ENCODE data around the gene TMEM134. TPM values are rescaled to one million over a fixed set of nuclear protein-coding genes. Genes with fewer than 3 reads are reported as not detected.

Gene TMEM134
- total and polyA plus RNA-seq, 2 donors (not counting 3 experiments of a cell fraction or from before 2014, with no cell fraction given), result 33.4 to 207 TPM

- DNase-seq (ENCODE audit: low read depth, low spot score) (no peak), FAIRE-seq (no peak)
- Histone ChIP-seq H3K36me3 (ENCODE audit: control insufficient read depth in 2 of 2, extremely low read depth in 1 of 2, insufficient read depth in 2 of 2, low read length in 2 of 2) (peaks cover 0 to 45% of the 10 kb centered on the region in 2 experiments), H2AFZ (ENCODE audit: low read depth, low read length) (no peak within 1 kb of the TSS), H3K27ac (ENCODE audit: insufficient read depth, low read depth, low read length) (no peak within 1 kb of the TSS), H3K4me3 (replicated peaks in 1 of 3; ENCODE audit: insufficient read depth in 1 of 3, low read depth in 1 of 3, low read length in 3 of 3) (no peak within 1 kb of the TSS), H3K4me2 (ENCODE audit: insufficient read depth, low read length) (no peak within 1 kb of the TSS), H4K20me1 (replicated peaks; ENCODE audit: control insufficient read depth, extremely low read depth, insufficient read depth, low read length) (no peaks in the 10 kb centered on the region), H3K4me1 (ENCODE audit: control insufficient read depth, extremely low read depth, insufficient read depth, low read length) (peaks cover under 1% of the 10 kb centered on the region), H3K9me3 (replicated peaks; ENCODE audit: control insufficient read depth, insufficient read depth, low read length) (no peaks in the 10 kb centered on the region), H3K9ac (replicated peaks; ENCODE audit: extremely low read depth, insufficient read depth, low read length) (no peak within 1 kb of the TSS), H3K9me1 (replicated peaks; ENCODE audit: control insufficient read depth, extremely low read depth, insufficient read depth, low read length) (no peaks in the 10 kb centered on the region), H3K27me3 (ENCODE audit: control insufficient read depth in 2 of 2, insufficient read depth in 2 of 2, low read length in 2 of 2) (no peaks in the 10 kb centered on the region), H3K79me2 (ENCODE audit: control insufficient read depth, insufficient read depth, low read length) (peaks cover 3% of the 10 kb centered on the region)
- no TSS peak for BruUV-seq (replicated peaks)
- dilution Hi-C loops (cut with MboI; ENCODE audit: extremely low pct_ligation_motif_present, low sequenced_read_pairs), result no loop called here
- TF ChIP-seq POLR2A (IDR thresholded peaks at IDR 0.05; ENCODE audit: low read depth, low read length), result no peak
- TF ChIP-seq POLR2AphosphoS5 (IDR thresholded peaks at IDR 0.05; ENCODE audit: insufficient read depth, low read depth, low read length), result no peak
- TF ChIP-seq MAX (IDR thresholded peaks at IDR 0.05; ENCODE audit: insufficient read depth, insufficient read length), result no peak
- no peak for TF ChIP-seq MYC (IDR thresholded peaks at IDR 0.05; ENCODE audit: low read depth, low read length)
- TF ChIP-seq FOS (IDR thresholded peaks at IDR 0.05; ENCODE audit: borderline replicate concordance, insufficient read depth, low read length), result no peak
- TF ChIP-seq EZH2 (IDR thresholded peaks at IDR 0.05; ENCODE audit: borderline replicate concordance, low read depth, low read length, severe bottlenecking), result no peak
- no peak for TF ChIP-seq CTCF (IDR thresholded peaks at IDR 0.05; ENCODE audit: extremely low read depth in 1 of 2, insufficient read depth in 1 of 2, low read depth in 1 of 2, low read length in 2 of 2)
- no peak for TF ChIP-seq JUN (IDR thresholded peaks at IDR 0.05; ENCODE audit: borderline replicate concordance, insufficient read depth, insufficient read length, low read depth)
- TF ChIP-seq GATA2 (IDR thresholded peaks at IDR 0.05; ENCODE audit: insufficient read depth, insufficient read length, low read depth, low read length), result no peak
- CTCF ChIA-PET, result interaction anchor here (1.6 kb wide), 1 partner anchor 36 kb away, joined by 9 read pairs; the partner anchor contains the start of gene PPP1CA
- POLR2A ChIA-PET, result no interaction called here
- intact Hi-C loops (cut with micrococcal nuclease), result no loop called here
These were observed 31.8 kb downstream of the TMEM134 start, which contains the start of gene PTPRCAP for GRCh38 chr11:67437082-67437808. Gene PTPRCAP, minus strand, starts transcription at chr11:67437682. Its CDS starts 63 bp downstream, at chr11:67437619.
